CD4-positive, alpha-beta T cell treated with Interleukin-15 for 1 hour (primary cell): ENCODE results near the gene OPA1.
A peak's percentile ranks its signal among the peaks of the same experiment; 100 is the strongest.
"Not testable (repeated sequence)": the region's sequence is repeated elsewhere in the genome, so short reads cannot be mapped to it uniquely, and the experiment has no call there.

Experiments used
- DNase-seq: peaks from one replicate; pipeline ENCODE4 v3.0.0-alpha.2; 2020

Gene OPA1

DNA sequence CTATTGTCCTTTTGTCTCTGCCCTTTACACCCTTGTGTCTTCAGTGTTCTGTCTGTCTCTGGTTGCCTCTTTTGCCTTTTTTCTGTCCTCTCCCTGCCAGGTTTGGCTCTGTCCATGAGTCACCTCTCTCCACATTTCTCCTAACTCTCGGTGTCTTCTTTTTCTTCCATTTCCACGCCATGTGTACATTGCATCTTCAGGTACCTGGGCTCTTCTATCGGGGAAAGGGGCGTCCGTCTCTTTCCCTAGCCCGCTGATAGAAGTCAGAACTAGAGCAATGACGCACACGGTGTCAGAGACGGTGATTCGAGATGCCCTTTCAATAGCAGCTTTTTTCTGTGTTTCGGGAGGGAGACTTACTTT lies 641 bp downstream of the OPA1 start:
- DNase-seq: peak; percentile 26

DNA sequence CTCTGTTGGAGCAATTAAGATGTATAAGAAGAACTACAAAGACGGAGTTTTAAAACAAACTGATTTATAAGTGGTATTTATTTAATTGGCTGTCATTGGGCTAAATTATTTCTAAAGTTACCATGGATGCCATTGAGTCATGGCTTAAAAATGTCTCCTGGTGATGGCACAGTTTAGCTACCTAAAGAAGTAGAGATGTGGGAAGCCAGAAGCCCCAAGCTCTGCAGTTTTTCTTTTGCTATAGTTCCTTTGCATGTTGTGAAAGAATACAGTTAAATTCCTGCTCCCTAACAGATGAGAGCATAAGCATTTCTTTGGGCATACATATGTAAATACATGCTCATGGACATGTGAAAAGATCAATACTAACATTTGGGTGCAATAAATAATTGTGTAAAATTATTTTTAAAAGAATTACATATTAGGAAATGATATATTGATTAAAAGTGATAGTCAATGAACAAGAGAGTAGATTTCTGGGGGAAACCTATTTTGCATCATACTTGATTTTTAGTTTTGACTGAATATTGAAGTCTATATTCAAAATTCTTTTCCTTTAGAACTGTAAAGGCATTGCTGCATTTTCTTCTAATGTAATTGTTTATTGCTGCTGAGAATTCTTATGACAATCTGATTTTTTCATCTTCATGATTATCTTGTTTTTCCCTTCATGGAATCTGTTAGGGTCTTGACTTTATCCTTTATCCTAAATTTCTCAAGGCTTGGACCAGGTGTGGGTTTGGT lies 2.1 kb downstream of the OPA1 start:
- DNase-seq: no peak

DNA sequence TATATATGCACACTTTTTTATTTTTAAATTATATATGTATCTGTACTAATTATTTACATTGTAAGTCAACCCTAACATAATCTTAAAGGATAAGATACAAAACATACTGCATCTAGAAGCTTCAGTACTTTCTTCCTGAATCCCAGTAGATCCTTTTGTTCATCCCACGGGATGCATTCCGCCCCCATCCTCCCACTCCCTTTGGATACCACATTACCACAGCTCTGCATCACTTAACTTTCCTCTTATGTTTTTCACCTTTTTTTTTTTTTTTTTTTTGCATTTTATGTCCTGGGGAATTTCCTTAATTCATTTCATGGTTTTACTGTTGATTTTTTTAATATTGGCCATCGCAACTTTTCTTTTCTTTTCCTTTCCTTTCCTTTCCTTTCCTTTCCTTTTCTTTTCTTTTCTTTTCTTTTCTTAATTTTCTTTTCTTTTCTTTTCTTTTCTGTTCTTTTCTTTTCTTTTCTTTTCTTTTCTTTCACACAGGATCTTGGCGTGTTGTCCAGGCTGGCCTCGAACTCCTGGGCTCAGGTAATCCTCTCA lies 3.0 kb downstream of the OPA1 start:
- DNase-seq: no peak

DNA sequence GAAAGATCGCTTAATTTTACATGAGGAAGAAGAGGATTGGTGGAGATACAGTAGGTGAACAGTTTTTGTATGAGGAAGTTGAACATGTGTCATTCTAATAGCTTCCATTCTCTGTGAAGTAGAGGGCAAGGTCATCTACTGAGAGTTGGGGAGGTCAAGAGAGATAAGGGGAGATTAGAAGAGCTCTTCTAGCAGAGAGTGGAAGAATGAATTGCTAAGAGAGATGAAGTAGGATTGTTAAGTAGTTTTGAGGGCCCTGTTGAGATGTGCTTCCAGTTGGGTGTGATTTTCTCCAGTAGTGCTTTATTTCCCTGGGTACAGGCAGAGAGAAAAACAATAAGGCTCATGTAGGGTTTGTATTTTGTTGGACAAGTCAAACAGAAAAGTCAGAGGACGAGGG lies 5.2 kb downstream of the OPA1 start:
- no peak for DNase-seq

GRCh38 chr3:193599393-193599792 lies 6.4 kb downstream of the OPA1 start:
- DNase-seq: no peak

DNA sequence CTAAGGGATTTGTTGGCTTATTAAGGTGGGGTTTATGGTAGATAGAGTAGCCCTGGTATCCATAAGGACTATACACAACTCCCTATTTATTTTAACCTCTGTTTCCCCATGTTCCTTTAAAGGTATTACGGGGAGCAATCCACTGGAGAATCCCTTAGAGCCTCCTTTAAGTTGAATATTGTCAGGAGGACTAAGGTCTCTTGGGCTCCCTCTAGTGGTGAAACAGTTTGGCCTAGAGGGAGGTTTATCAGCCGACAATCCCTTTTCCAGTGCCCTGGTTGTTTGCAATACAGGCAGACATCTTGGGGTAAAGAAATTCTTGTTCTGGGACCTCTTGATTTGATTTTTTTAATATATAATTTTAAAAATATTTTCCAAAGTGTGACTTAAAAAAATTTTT lies 12.9 kb downstream of the OPA1 start:
- DNase-seq: peak; percentile 35

GRCh38 chr3:193606892-193607291 lies 13.9 kb downstream of the OPA1 start:
- not testable (repeated sequence) for DNase-seq

DNA sequence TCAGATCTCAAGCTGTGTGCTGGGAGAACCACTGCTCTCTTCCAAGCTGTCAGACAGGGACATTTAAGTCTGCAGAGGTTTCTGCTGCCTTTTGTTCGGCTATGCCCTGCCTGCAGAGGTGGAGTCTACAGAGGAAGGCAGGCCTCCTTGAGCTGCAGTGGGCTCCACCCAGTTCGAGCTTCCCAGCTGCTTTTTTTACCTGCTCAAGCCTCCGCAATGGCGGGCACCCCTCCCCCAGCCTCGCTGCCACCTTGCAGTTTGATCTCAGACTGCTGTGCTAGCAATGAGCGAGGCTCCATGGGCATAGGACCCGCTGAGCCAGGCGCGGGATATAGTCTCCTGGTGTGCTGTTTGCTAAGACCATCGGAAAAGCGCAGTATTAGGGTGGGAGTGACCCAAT lies 17.5 kb downstream of the OPA1 start:
- DNase-seq: not testable (repeated sequence)

DNA sequence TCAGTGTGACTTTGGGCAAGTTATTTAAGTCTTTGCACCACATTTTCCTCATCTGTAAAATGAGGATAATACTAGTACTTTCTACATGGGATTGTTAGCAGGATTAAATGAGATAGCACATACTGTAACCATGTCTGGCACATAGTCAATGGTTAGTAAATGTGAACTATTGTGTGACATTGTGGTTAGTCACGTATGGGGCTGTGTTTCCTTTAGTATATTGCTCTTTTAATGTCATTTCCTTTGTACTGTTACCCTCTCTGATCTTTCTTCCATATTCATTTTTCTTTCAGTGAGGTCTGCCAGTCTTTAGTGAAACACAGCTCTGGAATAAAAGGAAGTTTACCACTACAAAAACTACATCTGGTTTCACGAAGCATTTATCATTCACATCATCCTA lies 21.4 kb downstream of the OPA1 start:
- DNase-seq: no peak

GRCh38 chr3:193617628-193618027 lies 24.6 kb downstream of the OPA1 start:
- no peak for DNase-seq

GRCh38 chr3:193620057-193620456 lies 27.0 kb downstream of the OPA1 start:
- DNase-seq: no peak

GRCh38 chr3:193620650-193621049 lies 27.6 kb downstream of the OPA1 start:
- no peak for DNase-seq

GRCh38 chr3:193621127-193621526 lies 28.1 kb downstream of the OPA1 start:
- no peak for DNase-seq

DNA sequence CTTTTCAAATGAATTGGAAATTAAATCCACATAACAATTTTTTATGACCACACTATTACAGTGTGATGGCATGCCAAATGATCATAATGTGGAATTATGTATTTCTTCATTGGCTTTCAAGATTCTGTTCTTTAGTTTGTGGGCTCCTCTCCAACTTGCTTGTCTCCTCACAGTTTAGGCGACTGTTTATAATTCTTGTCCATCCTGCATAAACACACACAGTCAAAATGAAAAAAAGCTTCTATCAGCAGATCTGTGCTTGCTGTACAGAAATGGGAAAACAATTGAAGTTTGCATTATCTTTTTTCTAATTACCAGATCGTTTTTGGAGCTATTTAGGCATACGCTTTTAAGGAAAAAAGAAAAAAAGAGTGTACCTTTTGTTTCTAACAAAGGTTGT lies 37.0 kb downstream of the OPA1 start:
- no peak for DNase-seq

- DNase-seq: no peak
Measured at GRCh38 chr3:193637831-193638230, 44.8 kb downstream of the OPA1 start.

- DNase-seq: no peak
Measured at GRCh38 chr3:193638833-193639232, 45.8 kb downstream of the OPA1 start.

- no peak for DNase-seq
Measured at GRCh38 chr3:193640165-193640715, 47.2 kb downstream of the OPA1 start.

GRCh38 chr3:193640728-193641439 lies 47.9 kb downstream of the OPA1 start:
- no peak for DNase-seq

- no peak for DNase-seq
Measured at GRCh38 chr3:193641440-193641775, 48.4 kb downstream of the OPA1 start.

DNA sequence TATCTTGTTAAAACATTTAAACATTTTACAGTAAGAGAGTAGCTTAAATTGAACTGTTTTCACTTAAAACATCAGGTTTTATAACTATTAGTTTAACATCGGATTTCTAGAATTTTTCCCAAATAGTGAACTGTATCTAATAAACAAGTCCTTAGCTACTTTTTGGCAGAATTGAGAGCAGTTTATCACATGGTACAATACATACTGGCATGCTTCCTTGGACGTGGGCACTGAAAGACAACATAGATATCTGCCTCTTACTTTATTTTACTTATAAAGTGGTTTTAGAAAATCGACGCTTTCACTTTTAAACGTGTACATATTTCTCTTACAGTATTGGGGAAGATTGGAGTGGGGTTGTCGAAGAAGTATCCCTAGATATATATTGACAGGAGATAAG lies 52.8 kb downstream of the OPA1 start:
- no peak for DNase-seq

DNA sequence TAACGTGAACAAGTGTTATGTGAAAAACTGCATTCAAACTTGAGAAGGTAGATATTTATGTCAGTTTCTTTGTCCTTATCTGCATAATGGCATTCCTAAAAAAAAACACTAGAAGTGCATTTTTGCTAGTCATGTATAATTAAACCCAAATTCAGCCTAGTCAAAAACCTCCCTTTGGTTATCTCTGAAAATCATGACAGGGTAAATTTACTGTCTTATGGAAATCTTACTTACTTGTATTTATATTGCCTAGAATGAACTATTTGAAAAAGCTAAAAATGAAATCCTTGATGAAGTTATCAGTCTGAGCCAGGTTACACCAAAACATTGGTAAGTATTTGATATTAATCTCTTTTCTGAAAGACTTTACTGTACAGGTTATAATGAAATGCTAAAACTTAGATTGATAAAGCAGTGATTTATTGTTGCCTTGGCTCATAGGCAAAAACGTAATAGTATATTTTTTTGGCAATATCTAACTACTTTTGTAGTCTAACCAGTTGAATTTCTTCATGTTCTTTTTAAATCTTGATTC lies 55.6 kb downstream of the OPA1 start:
- no peak for DNase-seq

DNA sequence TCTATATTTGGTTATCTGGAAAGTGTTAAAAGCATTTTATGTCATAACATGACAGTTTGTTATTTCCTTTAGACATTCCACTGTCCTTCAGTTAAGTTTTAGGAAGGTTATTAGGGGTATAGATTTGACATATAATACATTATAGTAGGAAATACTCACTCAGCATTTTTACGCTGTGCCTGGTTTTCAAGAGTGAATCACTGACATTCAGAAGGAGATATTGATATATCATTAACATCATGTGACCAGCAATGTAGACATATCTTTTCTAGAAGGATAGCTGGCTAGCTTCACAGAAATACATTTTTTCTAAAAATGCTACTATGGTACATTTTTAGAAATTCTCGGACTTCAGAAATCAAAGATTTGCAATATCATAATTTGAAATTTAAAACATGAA lies 57.6 kb downstream of the OPA1 start:
- DNase-seq: no peak

- DNase-seq: no peak
Measured at GRCh38 chr3:193655831-193656433, 62.9 kb downstream of the OPA1 start.

DNA sequence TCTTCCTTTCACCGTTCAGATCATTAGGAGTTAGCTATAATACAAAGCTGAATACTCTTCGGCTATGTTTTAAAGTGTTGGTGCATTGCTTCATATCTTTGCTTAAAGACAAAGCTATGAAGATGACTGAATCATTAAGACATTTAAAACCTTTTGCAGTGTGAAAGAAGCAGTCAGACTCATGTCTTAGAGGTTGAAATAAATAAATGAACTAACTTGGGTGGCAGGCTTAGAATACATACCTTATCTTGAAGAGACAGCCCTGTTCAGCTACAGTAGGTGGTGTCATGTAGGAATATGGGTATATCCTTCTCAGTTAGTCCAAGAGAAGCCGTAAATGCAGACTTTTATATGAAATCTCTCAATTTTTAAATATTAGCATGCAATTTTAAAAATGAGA lies 63.4 kb downstream of the OPA1 start:
- no peak for DNase-seq
